Omental fat pad (tissue), 4 donors: ENCODE data around the gene LCN2. TPM values are rescaled to one million over a fixed set of nuclear protein-coding genes. Genes with fewer than 3 reads are reported as not detected.

Source experiments
- ATAC-seq: fragments of 150-250 bp; one replicate; pipeline ENCODE4 v1.9.1; 2016; ENCODE audit warnings: mild to moderate bottlenecking, moderate library complexity; ENCODE audit not compliant: low FRiP score
- DNase-seq: peaks from one replicate; pipeline ENCODE4 v3.0.0-alpha.2; 2019; ENCODE audit warnings: low spot score
- total RNA-seq, 4 donors: library from RNA; depleted of rRNA; stranded (reverse); fragments of >200 nt; gene quantifications; one replicate each; pipeline ENCODE4 v1.1.0, GENCODE V29; 2016
- TF ChIP-seq, protein P1 (sequence below), 3 donors: fragments of 450-650 bp; IDR thresholded peaks; one replicate each; pipeline ENCODE4 v1.5.1; 2016 to 2017; ENCODE audit warnings: antibody characterized with exemption in 3 of 3, mild to moderate bottlenecking in 3 of 3, moderate library complexity in 2 of 3

LCN2 gene
- total RNA-seq, 4 donors from 2014 or later, result 1.7 TPM; not detected in 2

DNA sequence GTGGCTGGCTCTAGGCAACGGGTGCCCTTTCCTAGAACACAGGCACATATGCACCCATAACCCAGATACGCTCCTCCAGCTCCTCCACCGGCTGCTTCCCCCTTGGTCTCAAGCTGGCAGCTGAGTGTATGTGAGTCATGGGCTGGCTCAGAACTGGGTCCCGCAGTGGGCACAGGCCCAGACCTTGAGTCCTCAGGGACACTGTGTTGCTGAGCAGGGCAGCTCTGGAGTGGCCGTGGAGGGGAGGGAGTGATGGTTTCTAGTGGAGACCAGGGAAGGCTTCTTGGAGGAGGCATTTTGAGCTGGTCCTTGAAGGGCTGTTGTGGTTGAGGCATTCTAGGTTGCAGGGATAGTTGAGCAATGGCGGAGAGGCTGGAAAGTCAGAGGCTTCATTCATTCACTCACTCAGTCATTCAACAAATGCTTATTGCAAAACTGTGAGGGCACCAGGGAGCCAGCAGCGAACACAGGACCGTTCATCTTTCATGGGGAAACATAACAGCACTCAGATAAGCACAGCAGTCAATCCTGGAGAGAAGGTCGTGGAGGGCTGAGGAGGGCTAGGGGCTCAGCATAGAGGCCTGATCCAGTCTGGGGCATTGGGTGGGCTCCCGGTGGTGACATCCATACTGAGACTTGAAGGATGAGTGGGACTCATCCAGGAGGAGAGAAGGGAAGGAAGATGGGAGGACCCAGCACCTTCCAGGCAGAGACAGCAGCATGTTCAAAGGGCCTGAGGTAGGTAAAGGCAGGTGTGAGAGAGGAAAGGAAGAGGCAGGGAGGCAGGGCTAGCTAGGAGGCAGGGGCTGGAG is 13.2 kb downstream of the LCN2 start:
- ATAC-seq (no peak), DNase-seq (no peak)
- TF ChIP-seq, protein P1, sequence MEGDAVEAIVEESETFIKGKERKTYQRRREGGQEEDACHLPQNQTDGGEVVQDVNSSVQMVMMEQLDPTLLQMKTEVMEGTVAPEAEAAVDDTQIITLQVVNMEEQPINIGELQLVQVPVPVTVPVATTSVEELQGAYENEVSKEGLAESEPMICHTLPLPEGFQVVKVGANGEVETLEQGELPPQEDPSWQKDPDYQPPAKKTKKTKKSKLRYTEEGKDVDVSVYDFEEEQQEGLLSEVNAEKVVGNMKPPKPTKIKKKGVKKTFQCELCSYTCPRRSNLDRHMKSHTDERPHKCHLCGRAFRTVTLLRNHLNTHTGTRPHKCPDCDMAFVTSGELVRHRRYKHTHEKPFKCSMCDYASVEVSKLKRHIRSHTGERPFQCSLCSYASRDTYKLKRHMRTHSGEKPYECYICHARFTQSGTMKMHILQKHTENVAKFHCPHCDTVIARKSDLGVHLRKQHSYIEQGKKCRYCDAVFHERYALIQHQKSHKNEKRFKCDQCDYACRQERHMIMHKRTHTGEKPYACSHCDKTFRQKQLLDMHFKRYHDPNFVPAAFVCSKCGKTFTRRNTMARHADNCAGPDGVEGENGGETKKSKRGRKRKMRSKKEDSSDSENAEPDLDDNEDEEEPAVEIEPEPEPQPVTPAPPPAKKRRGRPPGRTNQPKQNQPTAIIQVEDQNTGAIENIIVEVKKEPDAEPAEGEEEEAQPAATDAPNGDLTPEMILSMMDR (IDR thresholded peaks at IDR 0.05), result no peak

DNA sequence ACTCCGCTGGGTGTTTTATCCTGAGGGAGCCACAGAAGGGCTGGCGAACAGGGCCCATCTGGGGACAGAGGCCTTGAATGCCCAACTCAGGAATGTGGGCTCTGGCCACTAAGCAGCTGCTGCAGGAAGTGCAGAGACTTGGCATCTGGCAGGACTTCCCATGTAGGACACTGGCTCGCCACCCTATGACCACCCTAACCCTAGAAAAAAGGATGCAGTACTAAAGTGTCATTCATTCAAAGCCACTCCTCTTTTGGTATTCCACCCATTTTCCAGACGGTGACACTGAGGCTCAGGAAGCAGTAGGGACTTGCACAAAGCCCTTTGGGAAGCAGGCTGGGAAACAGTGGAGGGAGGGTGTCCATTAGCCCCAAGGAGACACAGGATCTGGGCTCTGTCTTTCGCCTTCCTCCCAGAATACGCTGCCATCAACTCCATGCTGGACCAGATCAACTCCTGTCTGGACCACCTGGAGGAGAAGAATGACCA is 13.8 kb downstream of the LCN2 start:
- DNase-seq, result no peak
- ATAC-seq, result no peak
- TF ChIP-seq, protein P1 (IDR thresholded peaks at IDR 0.05), result no peak

DNA sequence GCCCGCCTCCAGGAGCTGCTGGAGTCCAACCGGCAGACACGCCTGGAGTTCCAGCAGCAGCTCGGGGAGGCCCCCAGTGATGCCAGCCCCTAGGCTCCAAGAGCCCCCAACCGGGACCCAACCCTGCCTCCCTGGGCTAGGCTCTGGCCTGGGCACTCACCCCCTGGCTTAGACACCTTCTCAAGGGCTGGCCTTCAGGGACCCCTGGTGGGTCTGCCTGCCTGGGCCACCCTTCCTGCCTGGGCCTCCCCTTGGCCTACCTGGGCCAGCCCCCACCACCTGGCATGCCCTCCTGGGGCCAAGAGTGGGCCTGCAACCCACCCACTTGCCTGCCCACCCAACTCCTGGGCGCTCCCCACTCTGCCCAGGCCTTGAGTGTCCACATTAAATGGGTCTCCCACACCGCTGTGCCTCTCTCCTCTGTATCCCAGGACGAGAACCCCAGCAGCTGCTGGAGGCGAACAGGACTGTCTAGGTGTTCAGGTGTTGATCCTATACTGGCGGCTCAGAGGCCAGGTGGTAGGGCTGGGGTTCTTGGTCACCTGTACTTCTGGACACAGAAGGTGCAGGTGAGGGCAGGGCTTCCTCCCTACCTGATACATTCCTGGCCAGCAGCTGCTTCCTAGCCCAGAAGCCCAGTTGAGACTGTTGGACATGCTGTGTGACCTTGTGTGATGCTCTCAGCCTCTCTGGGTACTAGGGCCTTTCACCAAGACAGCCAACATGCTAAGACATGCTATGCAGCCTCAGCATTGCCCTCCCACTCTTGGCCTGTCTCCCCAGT is 14.5 kb downstream of the LCN2 start:
- DNase-seq (no peak), ATAC-seq (no peak)
- TF ChIP-seq, protein P1 (IDR thresholded peaks at IDR 0.05), result no peak

DNA sequence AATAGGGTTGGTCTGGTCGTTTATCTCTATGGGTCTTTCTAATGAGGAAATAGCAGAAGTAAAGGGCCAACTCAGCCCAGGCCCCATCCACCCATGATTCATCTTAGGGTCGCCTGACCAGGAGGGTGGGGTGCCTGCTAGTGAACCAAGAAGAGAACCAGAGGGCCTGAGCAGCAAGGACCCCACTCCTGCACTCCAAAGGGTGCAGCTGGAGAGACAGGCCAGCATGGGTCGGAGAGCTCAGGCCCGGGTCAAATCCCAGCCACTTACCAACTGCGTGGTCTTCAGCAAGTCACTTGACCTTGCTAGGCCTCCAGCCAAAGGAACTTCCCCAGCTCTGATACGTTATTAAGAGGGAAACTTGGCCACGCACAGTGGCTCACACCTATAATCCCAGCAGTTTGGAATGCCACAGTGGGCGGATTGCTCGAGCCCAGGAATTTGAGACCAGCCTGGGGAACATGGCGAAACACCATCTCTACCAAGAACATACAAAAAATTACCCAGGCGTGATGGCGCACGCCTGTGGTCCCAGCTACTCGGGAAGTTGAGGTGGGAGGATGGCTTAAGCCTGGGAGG is 15.1 kb downstream of the LCN2 start:
- ATAC-seq, result no peak
- DNase-seq, result no peak
- TF ChIP-seq, protein P1 (IDR thresholded peaks at IDR 0.05), result no peak

DNA sequence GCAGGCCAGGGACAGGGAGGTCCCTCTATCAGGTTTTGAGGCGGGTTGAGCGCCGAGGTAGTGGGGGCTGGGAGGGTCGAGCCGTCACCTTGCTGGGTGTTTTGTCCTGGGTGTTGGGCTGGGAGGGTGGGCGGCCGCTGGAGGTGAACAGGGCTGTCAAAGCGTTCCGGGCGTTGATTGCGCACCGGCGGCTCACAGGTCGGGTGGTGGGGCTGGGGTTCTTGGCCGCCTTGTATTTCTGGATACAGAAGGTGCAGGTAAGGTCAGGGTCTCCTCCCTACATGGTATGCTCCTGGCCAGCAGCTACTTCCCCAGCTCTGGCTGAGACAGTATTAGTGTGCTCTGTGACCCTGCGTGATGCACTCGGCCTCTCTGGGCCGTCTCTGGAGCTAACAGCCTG is 16.9 kb downstream of the LCN2 start:
- ATAC-seq (no peak), DNase-seq (no peak)
- TF ChIP-seq, protein P1 (IDR thresholded peaks at IDR 0.05), result no peak

DNA sequence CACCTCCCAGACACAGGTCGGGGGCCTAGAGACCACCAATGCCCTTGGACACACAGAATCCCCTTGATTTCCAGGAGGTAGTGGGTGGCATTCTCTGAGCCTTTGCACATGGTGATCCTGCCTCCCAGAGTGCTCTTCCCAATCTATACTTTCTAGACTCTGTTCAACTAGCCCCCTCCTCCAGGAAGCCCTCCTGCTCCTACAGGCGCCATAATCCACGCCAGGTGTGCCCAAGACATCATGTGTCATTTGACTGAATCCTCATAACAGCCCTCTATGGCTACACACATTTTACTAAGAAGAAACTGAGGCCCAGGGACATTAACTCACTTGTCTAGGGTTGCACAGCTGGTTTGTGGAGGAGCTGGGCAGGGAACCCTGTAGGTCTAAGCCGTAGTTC is 18.0 kb downstream of the LCN2 start:
- DNase-seq (no peak), ATAC-seq (no peak)
- TF ChIP-seq, protein P1 (IDR thresholded peaks at IDR 0.05), result no peak
